Endothelial cell of umbilical vein (primary cell): ENCODE results near the gene KRT37. TPM values are rescaled to one million over a fixed set of nuclear protein-coding genes. Genes with fewer than 3 reads are reported as not detected.

Experiments
- BruUV-seq: library from RNA; stranded (reverse); fragments of 400-500 nt; replicated peaks from 2 replicates; lab custom pipeline; 2021; lab: Mats Ljungman, UMichigan
- CTCF ChIA-PET: fragments of 300-600, 350-600 bp; sonication (Branson Sonifier 250); formaldehyde crosslinking; loops from one replicate; lab custom pipeline; 2021; ENCODE audit warnings: antibody characterized with exemption, inconsistent platforms; lab: Charles Lee
- POLR2A ChIA-PET: fragments of 300-600, 350-600 bp; sonication (Branson Sonifier 250); formaldehyde crosslinking; loops from one replicate; lab custom pipeline; 2021; ENCODE audit warnings: antibody characterized with exemption, inconsistent platforms; lab: Charles Lee
- DNase-seq: peaks from one replicate; pipeline ENCODE4 v3.0.0-alpha.2; 2011; ENCODE audit warnings: low read depth, low spot score
- FAIRE-seq: peaks from 2 replicates; lab custom pipeline; 2011; peaks lifted over from hg19 to GRCh38; lab: Jason Lieb, UNC
- H2AFZ ChIP-seq: 2 replicates; pipeline ENCODE4 v1.6.0; 2012; ENCODE audit warnings: low read depth, low read length, control low read depth, inconsistent platforms
- H3K27ac ChIP-seq: 2 replicates; pipeline ENCODE4 v1.5.1; 2011; ENCODE audit warnings: low read depth, mild to moderate bottlenecking, control low read depth, low read length, moderate library complexity; ENCODE audit not compliant: insufficient read depth
- H3K27me3 ChIP-seq, 2 experiments: 2 replicates each; pipeline versions ENCODE4 v1.6.0 to v1.6.1; 2011; ENCODE audit warnings: low read length in 2 of 2, mixed read lengths in 1 of 2; ENCODE audit not compliant: control insufficient read depth in 2 of 2, insufficient read depth in 2 of 2
- H3K36me3 ChIP-seq, 2 experiments: 2 replicates in 1 of 2; 3 replicates in 1 of 2; pipeline ENCODE4 v1.5.1; 2011; ENCODE audit warnings: low read length in 2 of 2, mild to moderate bottlenecking in 1 of 2, moderate library complexity in 1 of 2; ENCODE audit not compliant: control insufficient read depth in 2 of 2, insufficient read depth in 2 of 2; ENCODE audit errors: extremely low read depth in 1 of 2
- H3K4me1 ChIP-seq: 3 replicates; pipeline ENCODE4 v1.5.1; 2011; ENCODE audit warnings: mild to moderate bottlenecking, low read length; ENCODE audit not compliant: control insufficient read depth, insufficient read depth; ENCODE audit errors: extremely low read depth
- H3K4me2 ChIP-seq: 2 replicates; pipeline ENCODE4 v1.6.1; 2011; ENCODE audit warnings: low read length, control low read depth, mixed read lengths; ENCODE audit not compliant: insufficient read depth
- H3K4me3 ChIP-seq, 3 experiments: fragments of 200-600 bp in 1 of 3; sonication (generic), shearing (Covaris generic) in 1 of 3; replicated peaks in 1 of 3; 2 replicates each; pipeline ENCODE4 v1.5.1; 2011 to 2016; ENCODE audit warnings: control low read depth in 3 of 3, low read length in 3 of 3, mild to moderate bottlenecking in 2 of 3, inconsistent platforms in 1 of 3, low read depth in 1 of 3, moderate library complexity in 1 of 3; ENCODE audit not compliant: insufficient read depth in 1 of 3
- H3K79me2 ChIP-seq: 2 replicates; pipeline ENCODE4 v1.6.0; 2012; ENCODE audit warnings: low read length, inconsistent platforms; ENCODE audit not compliant: control insufficient read depth, insufficient read depth
- H3K9ac ChIP-seq: replicated peaks from 2 replicates; pipeline ENCODE3; 2011; ENCODE audit warnings: low read length, control low read depth; ENCODE audit not compliant: insufficient read depth; ENCODE audit errors: extremely low read depth
- H3K9me1 ChIP-seq: replicated peaks from 3 replicates; pipeline ENCODE4 v1.6.0; 2011; ENCODE audit warnings: mild to moderate bottlenecking, low read length; ENCODE audit not compliant: control insufficient read depth, insufficient read depth; ENCODE audit errors: extremely low read depth
- H3K9me3 ChIP-seq: replicated peaks from 2 replicates; pipeline ENCODE4 v1.5.1; 2012; ENCODE audit warnings: low read length, inconsistent platforms; ENCODE audit not compliant: control insufficient read depth, insufficient read depth
- H4K20me1 ChIP-seq: replicated peaks from 2 replicates; pipeline ENCODE3; 2011; ENCODE audit warnings: mild to moderate bottlenecking, low read length; ENCODE audit not compliant: control insufficient read depth, insufficient read depth; ENCODE audit errors: extremely low read depth
- CTCF ChIP-seq, 2 donors: IDR thresholded peaks; 1 replicate in 1 of 2; 2 replicates in 1 of 2; pipeline ENCODE4 v1.5.1; 2011; ENCODE audit warnings: low read length in 2 of 2, mild to moderate bottlenecking in 2 of 2, moderate library complexity in 2 of 2, control low read depth in 1 of 2, inconsistent platforms in 1 of 2, low read depth in 1 of 2; ENCODE audit not compliant: insufficient read depth in 1 of 2; ENCODE audit errors: extremely low read depth in 1 of 2
- EZH2 ChIP-seq: IDR thresholded peaks from 2 replicates; pipeline ENCODE4 v1.6.1; 2012; ENCODE audit warnings: borderline replicate concordance, low read depth, mild to moderate bottlenecking, moderate library complexity, low read length, inconsistent platforms; ENCODE audit not compliant: severe bottlenecking
- FOS ChIP-seq: IDR thresholded peaks from 2 replicates; pipeline ENCODE4 v1.6.1; 2011; ENCODE audit warnings: mild to moderate bottlenecking, low read length, moderate library complexity, borderline replicate concordance; ENCODE audit not compliant: insufficient read depth
- GATA2 ChIP-seq: IDR thresholded peaks from 2 replicates; pipeline ENCODE4 v1.7.0; 2011; ENCODE audit warnings: low read depth, mild to moderate bottlenecking, moderate library complexity, mixed read lengths, low read length; ENCODE audit not compliant: insufficient read length, insufficient read depth
- JUN ChIP-seq: IDR thresholded peaks from 2 replicates; pipeline ENCODE4 v1.6.1; 2011; ENCODE audit warnings: borderline replicate concordance, low read depth; ENCODE audit not compliant: insufficient read length, insufficient read depth
- MYC ChIP-seq: IDR thresholded peaks from one replicate; pipeline ENCODE4 v1.6.1; 2011; ENCODE audit warnings: mild to moderate bottlenecking, low read depth, low read length
- POLR2A ChIP-seq: IDR thresholded peaks from 2 replicates; pipeline ENCODE4 v1.6.1; 2012; ENCODE audit warnings: low read depth, mild to moderate bottlenecking, control low read depth, low read length
- POLR2AphosphoS5 ChIP-seq: IDR thresholded peaks from 2 replicates; pipeline ENCODE4 v1.6.1; 2012; ENCODE audit warnings: low read depth, mild to moderate bottlenecking, control low read depth, low read length, moderate library complexity; ENCODE audit not compliant: insufficient read depth
- dilution Hi-C: fragments of 300-500 bp; cut with MboI; formaldehyde crosslinking; loops from one replicate; pipeline ENCODE4 v1.15.0; 2019; ENCODE audit warnings: low sequenced_read_pairs; ENCODE audit not compliant: extremely low pct_ligation_motif_present
- intact Hi-C: fragments of 100-400 bp; cut with micrococcal nuclease; formaldehyde crosslinking; loops from one replicate; pipeline ENCODE4 v1.10.0; 2022
- polyA plus RNA-seq, 4 experiments: library from polyadenylated mRNA; depleted of rRNA in 3 of 4; stranded (reverse) in 3 of 4; unstranded in 1 of 4; fragments of >200 nt; gene quantifications; 2 replicates each; pipeline versions ENCODE4 v1.2.1 to v1.2.3, GENCODE V29; 2011 to 2012; ENCODE audit warnings: missing spikeins in 1 of 4
- total RNA-seq: library from RNA; stranded (reverse); gene quantifications from 2 replicates; pipeline ENCODE4 v1.2.3, GENCODE V29; 2021
- TF ChIP-seq, protein P1 (sequence below): IDR thresholded peaks from 2 replicates; pipeline ENCODE4 v1.6.1; 2011; ENCODE audit not compliant: insufficient read depth, insufficient read length

Gene KRT37
- total and polyA plus RNA-seq, 2 donors (not counting 3 experiments of a cell fraction or from before 2014, with no cell fraction given), result not detected

DNA sequence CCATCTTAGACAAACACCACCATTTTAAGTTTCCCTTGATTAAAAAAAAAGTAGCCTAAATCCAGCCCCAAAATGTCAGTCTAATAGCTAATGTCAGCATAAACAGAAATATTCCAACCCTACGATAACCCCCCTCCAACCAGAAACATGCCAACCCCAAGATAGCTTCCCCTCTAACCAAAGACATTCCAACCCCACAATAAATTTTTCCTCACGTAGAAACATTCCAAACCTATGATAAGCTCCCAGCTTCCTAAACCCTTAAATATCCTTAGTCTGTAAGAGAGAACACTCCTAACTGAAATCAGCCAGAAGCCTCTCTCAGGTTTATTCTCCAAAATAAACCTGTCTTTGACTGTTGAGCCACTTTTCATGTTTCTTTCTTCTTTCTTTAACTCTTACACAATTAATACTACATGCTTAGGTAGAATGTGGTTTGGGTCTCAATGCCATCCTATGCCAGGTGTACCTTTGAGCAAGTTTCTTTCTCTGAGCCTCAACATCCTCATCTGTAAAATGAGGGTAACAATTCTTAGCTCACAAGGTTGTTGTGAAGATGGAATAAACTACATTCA, 26.9 kb upstream of the KRT37 start:
- H3K79me2 ChIP-seq, result no peaks in the 10 kb centered on the region
- FAIRE-seq (no peak), DNase-seq (no peak)
- no peaks in the 10 kb centered on the region for H3K4me1 ChIP-seq
- H3K27me3 ChIP-seq, result peaks cover 0 to 5% of the 10 kb centered on the region in 2 experiments
- H3K4me3 ChIP-seq, result no peak overlapping the region
- intact Hi-C loops, result no loop called here
- H2AFZ ChIP-seq, result no peak overlapping the region
- no peaks in the 10 kb centered on the region for H3K36me3 ChIP-seq
- BruUV-seq, result no TSS peak
- no peak overlapping the region for H3K27ac ChIP-seq
- POLR2A ChIA-PET, result no interaction called here
- CTCF ChIA-PET, result interaction anchor here (1.6 to 4.4 kb wide), 2 partner anchors 12 to 98 kb away, joined by 4 to 22 read pairs; no protein-coding TSS in a partner anchor
- dilution Hi-C loops, result no loop called here
- TF ChIP-seq EZH2 (no peak), POLR2AphosphoS5 (no peak), FOS (no peak), CTCF (IDR thresholded peaks at IDR 0.05; ENCODE audit: extremely low read depth in 1 of 2, insufficient read depth in 1 of 2, low read depth in 1 of 2, low read length in 2 of 2) (no peak), JUN (no peak), POLR2A (no peak), MYC (no peak), GATA2 (no peak)
- TF ChIP-seq, protein P1, sequence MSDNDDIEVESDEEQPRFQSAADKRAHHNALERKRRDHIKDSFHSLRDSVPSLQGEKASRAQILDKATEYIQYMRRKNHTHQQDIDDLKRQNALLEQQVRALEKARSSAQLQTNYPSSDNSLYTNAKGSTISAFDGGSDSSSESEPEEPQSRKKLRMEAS, result no peak
- no peaks in the 10 kb centered on the region for H4K20me1 ChIP-seq
- H3K9ac ChIP-seq, result no peak overlapping the region
- no peaks in the 10 kb centered on the region for H3K9me1 ChIP-seq
- no peak overlapping the region for H3K4me2 ChIP-seq
- no peaks in the 10 kb centered on the region for H3K9me3 ChIP-seq
